Naive B cell (primary cell): ENCODE measurements around the gene RAB23. TPM values are rescaled to one million over a fixed set of nuclear protein-coding genes. Genes with fewer than 3 reads are reported as not detected.
A peak's percentile ranks its signal among the peaks of the same experiment; 100 is the strongest.

ENCODE experiments used
- ATAC-seq, 2 donors: fragments of 150-1000 bp; cut with Tn5 transposase; 2 replicates each; pipeline ENCODE4 v1.10.0; 2021; ENCODE audit warnings: low read depth in 2 of 2, mild to moderate bottlenecking in 2 of 2, moderate library complexity in 2 of 2
- DNase-seq: peaks from one replicate; pipeline ENCODE4 v3.0.0; 2022
- H3K27ac Mint-ChIP-seq, 6 donors: one replicate each; pipeline ENCODE4 v1.8.0; 2020 to 2022; ENCODE audit warnings: mild to moderate bottlenecking in 6 of 6, mixed read lengths in 6 of 6, moderate library complexity in 5 of 6, inconsistent platforms in 2 of 6
- H3K27me3 Mint-ChIP-seq, 3 donors: one replicate each; pipeline ENCODE4 v1.8.0; 2021 to 2022; ENCODE audit warnings: mixed read lengths in 3 of 3, mild to moderate bottlenecking in 1 of 3
- H3K36me3 Mint-ChIP-seq, 2 donors: one replicate each; pipeline ENCODE4 v1.8.0; 2020 to 2022; ENCODE audit warnings: mixed read lengths in 2 of 2, inconsistent platforms in 1 of 2, mild to moderate bottlenecking in 1 of 2
- H3K4me1 Mint-ChIP-seq, 3 donors: one replicate each; pipeline ENCODE4 v1.8.0; 2020 to 2022; ENCODE audit warnings: mixed read lengths in 3 of 3, inconsistent platforms in 1 of 3, mild to moderate bottlenecking in 1 of 3, moderate library complexity in 1 of 3
- H3K4me3 Mint-ChIP-seq, 8 donors: one replicate each; pipeline ENCODE4 v1.8.0; 2020 to 2022; ENCODE audit warnings: mild to moderate bottlenecking in 8 of 8, mixed read lengths in 8 of 8, moderate library complexity in 8 of 8, inconsistent platforms in 2 of 8
- H3K9me3 Mint-ChIP-seq, 7 donors: one replicate each; pipeline ENCODE4 v1.8.0; 2020 to 2022; ENCODE audit warnings: mixed read lengths in 7 of 7, mild to moderate bottlenecking in 5 of 7, inconsistent platforms in 2 of 7, moderate library complexity in 1 of 7
- polyA plus RNA-seq, 6 donors: library from polyadenylated mRNA; unstranded; fragments of 300-500 nt; fragmentation: Illumina TruSeq; gene quantifications; one replicate each; pipeline ENCODE4 v1.2.3, GENCODE V29; 2021; ENCODE audit warnings: low read depth in 6 of 6

The RAB23 gene
- polyA plus RNA-seq, result under 1 TPM in 5 of 6 donors, not detected in 1; 0.26 to 0.79 (median 0.44) TPM

GRCh38 chr6:57221936-57222742 is at the start of gene RAB23:
Gene RAB23 (minus strand): TSS chr6:57222307. CDS start chr6:57210380, 11,927 bp downstream.
- Mint-ChIP-seq H3K36me3 (peaks cover 0 to 7% of the 10 kb centered on the region in 2 donors), H3K4me3 (peak within 1 kb of the TSS; percentile 96 to 100 (median 98)), H3K27me3 (peaks cover 0 to 21% (median 20%) of the 10 kb centered on the region in 3 donors), H3K4me1 (peaks cover 6 to 9% (median 9%) of the 10 kb centered on the region in 3 donors), H3K27ac (peak within 1 kb of the TSS; percentile 70 to 97 (median 88)), H3K9me3 (no peaks in the 10 kb centered on the region)
- peak; percentile 87 to 88 for ATAC-seq
- peak; percentile 85 for DNase-seq

- DNase-seq, result no peak
- no peak for ATAC-seq
- H3K27ac Mint-ChIP-seq, result no peak overlapping the region
- H3K36me3 Mint-ChIP-seq, result no peaks in the 10 kb centered on the region
- H3K9me3 Mint-ChIP-seq, result peaks cover 0 to under 1% (median 0%) of the 10 kb centered on the region in 7 donors
- peaks cover 9 to 15% (median 13%) of the 10 kb centered on the region in 3 donors for H3K27me3 Mint-ChIP-seq
- H3K4me3 Mint-ChIP-seq, result no peak overlapping the region
- no peaks in the 10 kb centered on the region for H3K4me1 Mint-ChIP-seq
These were observed 46.2 kb upstream of the RAB23 start for GRCh38 chr6:57268294-57268640.

DNA sequence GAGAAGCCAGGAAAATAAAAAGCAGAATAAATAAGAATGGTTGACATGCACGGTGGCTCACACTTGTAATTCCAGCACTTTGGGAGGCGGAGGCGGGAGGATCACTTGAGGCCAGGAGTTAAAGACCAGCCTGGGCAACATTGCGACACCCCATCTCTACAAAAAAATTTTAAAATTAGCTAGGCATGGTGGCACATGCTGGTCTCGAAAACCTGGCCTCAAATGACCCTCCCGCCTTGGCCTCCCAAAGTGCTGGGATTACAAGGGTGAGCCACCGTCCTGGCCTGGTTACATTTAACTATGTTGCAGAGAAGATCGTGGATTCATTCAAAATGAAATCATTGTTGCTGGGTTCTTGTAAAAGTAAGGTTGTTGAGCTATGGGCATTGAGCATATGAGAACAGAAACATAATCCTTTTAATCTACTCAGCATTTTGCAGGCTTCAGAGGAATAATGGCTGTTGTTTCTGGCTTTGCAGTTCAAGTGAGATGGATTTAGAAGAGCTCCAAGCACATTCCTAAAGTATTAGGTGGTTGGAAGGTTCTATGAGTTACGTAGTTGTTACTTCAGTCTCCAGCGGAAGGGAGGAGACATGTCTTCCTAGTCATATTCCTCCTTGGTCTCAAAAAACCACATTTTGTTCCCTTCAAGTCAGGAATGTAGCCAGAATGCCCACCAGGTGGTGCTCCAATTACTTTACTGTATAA is 45.6 kb upstream of the RAB23 start:
- no peaks in the 10 kb centered on the region for H3K9me3 Mint-ChIP-seq
- peaks cover 0 to 3% of the 10 kb centered on the region in 2 donors for H3K36me3 Mint-ChIP-seq
- no peaks in the 10 kb centered on the region for H3K4me1 Mint-ChIP-seq
- DNase-seq, result peak; percentile 18
- no peak overlapping the region for H3K4me3 Mint-ChIP-seq
- ATAC-seq, result peak in 1 of 2 donors; percentile 32
- H3K27ac Mint-ChIP-seq, result no peak overlapping the region
- H3K27me3 Mint-ChIP-seq, result peaks cover 11 to 12% (median 12%) of the 10 kb centered on the region in 3 donors

DNA sequence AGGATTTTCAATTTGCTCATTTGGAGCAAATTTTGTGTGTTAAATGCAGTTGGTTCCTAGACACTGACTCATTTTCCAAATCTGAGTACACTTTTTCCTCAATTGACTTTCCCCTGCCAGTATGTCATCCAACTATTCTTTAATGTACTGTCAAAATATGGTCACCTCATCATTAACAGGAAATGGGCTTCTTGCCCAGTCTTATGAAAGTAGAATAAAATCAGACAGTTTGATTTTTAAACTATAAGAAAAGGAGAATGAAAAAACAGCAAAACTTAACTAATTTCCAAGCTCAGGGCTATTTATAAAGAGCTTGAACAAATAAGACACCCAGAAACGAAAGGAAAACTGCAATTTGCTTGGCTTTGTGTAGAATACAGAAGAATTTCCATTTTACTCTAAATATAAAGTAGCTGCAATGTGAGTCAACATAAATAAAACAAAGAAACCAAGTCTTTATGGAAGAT is 43.7 kb upstream of the RAB23 start:
- H3K4me3 Mint-ChIP-seq, result no peak overlapping the region

GRCh38 chr6:57263739-57264138 is 41.6 kb upstream of the RAB23 start:
- Mint-ChIP-seq H3K27me3 (peaks cover 16 to 36% (median 31%) of the 10 kb centered on the region in 3 donors), H3K4me1 (no peaks in the 10 kb centered on the region), H3K9me3 (no peaks in the 10 kb centered on the region), H3K4me3 (no peak overlapping the region), H3K27ac (no peak overlapping the region), H3K36me3 (peaks cover 0 to 6% of the 10 kb centered on the region in 2 donors)
- DNase-seq, result no peak
- no peak for ATAC-seq

More for the DNA sequence above, 43.7 kb upstream of the RAB23 start:
- Mint-ChIP-seq H3K27me3 (peaks cover 13 to 30% (median 22%) of the 10 kb centered on the region in 3 donors), H3K36me3 (peaks cover 0 to 6% of the 10 kb centered on the region in 2 donors), H3K27ac (no peak overlapping the region), H3K9me3 (no peaks in the 10 kb centered on the region), H3K4me1 (no peaks in the 10 kb centered on the region)
- ATAC-seq, result no peak
- no peak for DNase-seq

DNA sequence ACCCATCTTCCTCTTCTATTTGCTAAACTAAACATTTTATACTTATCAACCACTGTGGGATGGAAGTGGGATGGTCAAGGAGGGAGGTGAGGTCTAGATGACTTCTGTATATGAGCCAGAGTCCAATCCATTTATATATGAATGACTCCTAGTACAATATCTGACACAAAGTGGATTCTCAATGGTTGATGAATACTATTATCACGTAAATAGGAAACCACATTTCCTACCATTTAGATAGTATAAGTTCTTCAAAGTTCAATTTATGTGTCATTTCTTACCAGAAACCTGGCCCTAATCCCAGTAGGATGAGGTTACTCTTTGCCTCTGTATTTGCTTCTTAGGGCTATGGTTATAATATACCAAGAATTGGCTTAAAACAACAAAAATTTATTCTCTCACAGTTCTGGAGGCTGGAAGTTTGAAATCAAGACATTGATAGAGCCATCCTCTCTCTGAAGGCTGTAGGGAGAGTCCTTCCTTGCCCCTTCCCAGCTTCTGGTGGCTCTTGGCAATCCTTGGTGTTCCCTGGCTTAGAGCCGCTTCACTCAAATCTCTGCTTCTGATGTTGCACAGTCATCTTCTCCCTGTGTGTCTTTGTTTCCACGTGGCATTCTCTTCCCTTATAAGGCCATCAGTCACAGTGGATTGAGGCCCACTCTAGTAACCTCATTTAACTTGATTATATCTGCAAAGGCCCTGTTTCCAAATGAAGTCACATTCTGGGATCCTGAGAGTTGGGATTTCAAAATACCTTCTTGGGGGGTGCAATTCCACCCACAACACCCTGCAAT is 41.0 kb upstream of the RAB23 start:
- Mint-ChIP-seq H3K4me3 (no peak overlapping the region), H3K27ac (peak overlapping the region in 1 of 6 donors; percentile 34), H3K36me3 (peaks cover 0 to 6% of the 10 kb centered on the region in 2 donors), H3K4me1 (no peaks in the 10 kb centered on the region), H3K9me3 (no peaks in the 10 kb centered on the region), H3K27me3 (peaks cover 18 to 36% (median 31%) of the 10 kb centered on the region in 3 donors)
- DNase-seq (no peak), ATAC-seq (no peak)

- DNase-seq (no peak), ATAC-seq (no peak)
- peaks cover 14 to 36% (median 31%) of the 10 kb centered on the region in 3 donors for H3K27me3 Mint-ChIP-seq
- H3K9me3 Mint-ChIP-seq, result no peaks in the 10 kb centered on the region
- H3K27ac Mint-ChIP-seq, result no peak overlapping the region
- H3K4me3 Mint-ChIP-seq, result no peak overlapping the region
- no peaks in the 10 kb centered on the region for H3K4me1 Mint-ChIP-seq
- H3K36me3 Mint-ChIP-seq, result peaks cover 0 to 6% of the 10 kb centered on the region in 2 donors
These were observed 40.4 kb upstream of the RAB23 start for GRCh38 chr6:57262488-57262887.

DNA sequence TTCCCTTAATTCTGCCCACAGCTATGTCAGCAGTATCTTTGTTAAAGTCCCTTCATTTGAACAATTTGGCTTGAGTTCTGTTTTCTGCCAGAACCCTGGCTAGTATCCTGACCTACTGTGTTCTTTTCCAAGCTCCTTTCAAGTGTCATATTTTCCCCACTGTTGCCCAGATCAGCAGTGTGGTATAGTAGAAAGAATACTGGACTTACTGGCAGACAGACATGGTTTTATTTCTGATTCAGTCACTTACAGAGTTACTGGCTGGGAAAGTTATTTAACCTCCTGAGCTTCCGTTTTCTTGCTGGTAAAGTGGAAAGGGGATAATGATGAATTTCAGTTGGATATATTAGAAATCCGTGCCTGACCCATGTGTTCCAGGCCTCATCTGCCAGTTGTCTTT is 39.8 kb upstream of the RAB23 start:
- H3K4me1 Mint-ChIP-seq, result no peaks in the 10 kb centered on the region
- no peak overlapping the region for H3K27ac Mint-ChIP-seq
- no peak for ATAC-seq
- peaks cover 0 to 6% of the 10 kb centered on the region in 2 donors for H3K36me3 Mint-ChIP-seq
- H3K4me3 Mint-ChIP-seq, result no peak overlapping the region
- no peaks in the 10 kb centered on the region for H3K9me3 Mint-ChIP-seq
- H3K27me3 Mint-ChIP-seq, result peaks cover 14 to 31% (median 30%) of the 10 kb centered on the region in 3 donors
- no peak for DNase-seq

DNA sequence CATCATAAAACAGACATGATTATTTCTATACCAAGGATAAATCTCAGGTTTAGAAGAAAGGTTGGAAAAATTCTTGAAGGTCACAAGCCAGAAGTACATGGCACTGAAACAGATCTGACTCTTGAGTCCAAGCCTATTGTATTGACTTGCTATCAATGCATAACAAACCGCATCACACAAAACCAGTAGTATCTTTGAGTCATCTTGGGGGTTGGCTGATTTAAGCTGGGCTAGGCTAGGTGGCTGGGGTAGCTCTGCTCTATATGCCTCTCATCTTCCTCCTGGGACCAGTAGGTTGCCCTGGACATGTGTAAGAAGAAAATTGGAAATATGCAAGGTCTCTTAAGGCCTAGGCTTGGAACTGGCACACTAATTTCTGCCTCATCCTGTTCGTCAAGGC is 37.0 kb upstream of the RAB23 start:
- Mint-ChIP-seq H3K27me3 (peaks cover 15 to 29% (median 19%) of the 10 kb centered on the region in 3 donors), H3K4me3 (no peak overlapping the region), H3K27ac (no peak overlapping the region), H3K36me3 (peaks cover 0 to 6% of the 10 kb centered on the region in 2 donors), H3K4me1 (no peaks in the 10 kb centered on the region), H3K9me3 (no peaks in the 10 kb centered on the region)
- DNase-seq (no peak), ATAC-seq (no peak)

GRCh38 chr6:57257911-57258541 is 35.9 kb upstream of the RAB23 start:
- peaks cover 0 to 6% of the 10 kb centered on the region in 2 donors for H3K36me3 Mint-ChIP-seq
- no peaks in the 10 kb centered on the region for H3K9me3 Mint-ChIP-seq
- no peak for DNase-seq
- no peak overlapping the region for H3K27ac Mint-ChIP-seq
- ATAC-seq, result no peak
- H3K4me3 Mint-ChIP-seq, result no peak overlapping the region
- H3K4me1 Mint-ChIP-seq, result no peaks in the 10 kb centered on the region
- H3K27me3 Mint-ChIP-seq, result peaks cover 15 to 28% (median 19%) of the 10 kb centered on the region in 3 donors

GRCh38 chr6:57256541-57256940 is 34.4 kb upstream of the RAB23 start:
- H3K27ac Mint-ChIP-seq, result no peak overlapping the region
- DNase-seq (no peak), ATAC-seq (no peak)
- no peaks in the 10 kb centered on the region for H3K9me3 Mint-ChIP-seq
- no peaks in the 10 kb centered on the region for H3K36me3 Mint-ChIP-seq
- H3K27me3 Mint-ChIP-seq, result peaks cover 11 to 30% (median 14%) of the 10 kb centered on the region in 3 donors
- no peaks in the 10 kb centered on the region for H3K4me1 Mint-ChIP-seq
- no peak overlapping the region for H3K4me3 Mint-ChIP-seq

- ATAC-seq (no peak), DNase-seq (no peak)
- Mint-ChIP-seq H3K36me3 (no peaks in the 10 kb centered on the region), H3K9me3 (no peaks in the 10 kb centered on the region), H3K27me3 (peaks cover 8 to 21% (median 11%) of the 10 kb centered on the region in 3 donors), H3K4me1 (no peaks in the 10 kb centered on the region), H3K27ac (no peak overlapping the region), H3K4me3 (no peak overlapping the region)
These were observed 33.5 kb upstream of the RAB23 start for GRCh38 chr6:57255451-57256169.
